Measurements from ENCODE around the gene AUH.
"Not testable (repeated sequence)": the region's sequence is repeated elsewhere in the genome, so short reads cannot be mapped to it uniquely, and the experiment has no call there.

DNA sequence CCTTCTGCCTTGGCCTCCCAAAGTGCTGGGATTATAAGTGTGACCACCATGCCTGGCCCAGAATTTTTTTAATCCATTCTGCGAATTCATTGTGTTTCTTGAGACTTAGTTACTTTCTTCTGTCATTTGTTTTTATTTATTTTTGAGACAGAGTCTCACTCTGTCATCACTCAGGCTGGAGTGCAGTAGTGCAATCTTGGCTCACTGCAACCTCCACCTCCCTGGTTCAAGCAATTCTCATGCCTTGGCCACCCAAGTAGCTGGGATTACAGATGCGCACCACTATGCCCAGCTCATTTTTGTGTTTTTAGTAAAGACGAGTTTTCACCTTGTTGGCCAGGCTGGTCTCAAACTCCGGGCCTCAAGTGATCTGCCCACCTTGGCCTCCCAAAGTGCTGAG is 28.0 kb upstream of the AUH start:
- TF ChIP-seq, protein P1, sequence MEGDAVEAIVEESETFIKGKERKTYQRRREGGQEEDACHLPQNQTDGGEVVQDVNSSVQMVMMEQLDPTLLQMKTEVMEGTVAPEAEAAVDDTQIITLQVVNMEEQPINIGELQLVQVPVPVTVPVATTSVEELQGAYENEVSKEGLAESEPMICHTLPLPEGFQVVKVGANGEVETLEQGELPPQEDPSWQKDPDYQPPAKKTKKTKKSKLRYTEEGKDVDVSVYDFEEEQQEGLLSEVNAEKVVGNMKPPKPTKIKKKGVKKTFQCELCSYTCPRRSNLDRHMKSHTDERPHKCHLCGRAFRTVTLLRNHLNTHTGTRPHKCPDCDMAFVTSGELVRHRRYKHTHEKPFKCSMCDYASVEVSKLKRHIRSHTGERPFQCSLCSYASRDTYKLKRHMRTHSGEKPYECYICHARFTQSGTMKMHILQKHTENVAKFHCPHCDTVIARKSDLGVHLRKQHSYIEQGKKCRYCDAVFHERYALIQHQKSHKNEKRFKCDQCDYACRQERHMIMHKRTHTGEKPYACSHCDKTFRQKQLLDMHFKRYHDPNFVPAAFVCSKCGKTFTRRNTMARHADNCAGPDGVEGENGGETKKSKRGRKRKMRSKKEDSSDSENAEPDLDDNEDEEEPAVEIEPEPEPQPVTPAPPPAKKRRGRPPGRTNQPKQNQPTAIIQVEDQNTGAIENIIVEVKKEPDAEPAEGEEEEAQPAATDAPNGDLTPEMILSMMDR (IDR thresholded peaks at IDR 0.05), result not testable (repeated sequence)
- TF ChIP-seq POLR2A, EP300 (IDR thresholded peaks at IDR 0.05): not testable (repeated sequence)
